Neutrophil (primary cell): Measurements from ENCODE around the gene PTPRN2.

ENCODE experiments used
- H3K27ac ChIP-seq: fragments of 200-600 bp; sonication (generic); 2 replicates; pipeline ENCODE4 v1.5.1; 2016; ENCODE audit warnings: mild to moderate bottlenecking, moderate library complexity
- H3K27me3 ChIP-seq: fragments of 200-600 bp; sonication (generic); 2 replicates; pipeline ENCODE4 v1.6.0; 2016; ENCODE audit warnings: mild to moderate bottlenecking
- H3K36me3 ChIP-seq: fragments of 200-600 bp; sonication (generic); 2 replicates; pipeline ENCODE4 v1.5.1; 2017
- H3K4me1 ChIP-seq, 2 experiments: fragments of 200-600 bp in 1 of 2; sonication (generic) in 1 of 2; 1 replicate in 1 of 2; 2 replicates in 1 of 2; pipeline versions ENCODE4 v1.5.1 to v1.6.1; 2013 to 2016; ENCODE audit warnings: low read depth in 1 of 2, low read length in 1 of 2, mild to moderate bottlenecking in 1 of 2, moderate library complexity in 1 of 2; ENCODE audit not compliant: control insufficient read depth in 1 of 2, insufficient read depth in 1 of 2
- H3K4me3 ChIP-seq, 2 experiments: fragments of 200-600 bp in 1 of 2; sonication (generic) in 1 of 2; 1 replicate in 1 of 2; 2 replicates in 1 of 2; pipeline ENCODE4 v1.5.1; 2013 to 2016; ENCODE audit warnings: low read depth in 1 of 2, low read length in 1 of 2, mild to moderate bottlenecking in 1 of 2, moderate library complexity in 1 of 2
- H3K9me3 ChIP-seq: fragments of 200-600 bp; sonication (generic); 2 replicates; pipeline ENCODE4 v1.5.1; 2016
- TF ChIP-seq, protein P1 (sequence below): fragments of 200-600 bp; sonication (generic); IDR thresholded peaks from 2 replicates; pipeline ENCODE4 v1.5.1; 2016; ENCODE audit warnings: antibody characterized with exemption

PTPRN2 gene

DNA sequence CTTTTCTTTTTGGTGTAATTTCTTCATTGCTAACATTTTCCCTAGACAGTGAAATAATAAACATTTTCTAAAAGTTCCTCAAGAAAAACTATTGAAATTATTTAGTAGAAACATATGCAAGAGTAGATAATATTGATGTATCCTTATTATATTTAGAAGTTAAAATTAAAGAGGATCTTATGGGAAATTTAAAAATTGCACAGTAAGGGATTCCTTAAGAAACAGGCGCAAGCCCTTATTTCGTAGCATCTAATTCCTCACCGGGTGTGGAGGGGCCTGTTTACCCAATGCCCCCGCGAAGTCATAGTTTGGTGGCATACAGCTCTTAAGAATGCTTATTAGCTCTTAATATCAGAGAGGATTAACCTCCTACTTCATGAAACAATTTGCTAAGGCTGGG is 783.7 kb downstream of the PTPRN2 start:
- Histone ChIP-seq H3K27me3 (peaks cover 5% of the 10 kb centered on the region), H3K36me3 (no peaks in the 10 kb centered on the region), H3K4me1 (no peaks in the 10 kb centered on the region), H3K27ac (no peak overlapping the region), H3K9me3 (no peaks in the 10 kb centered on the region), H3K4me3 (no peak overlapping the region)
- TF ChIP-seq, protein P1, sequence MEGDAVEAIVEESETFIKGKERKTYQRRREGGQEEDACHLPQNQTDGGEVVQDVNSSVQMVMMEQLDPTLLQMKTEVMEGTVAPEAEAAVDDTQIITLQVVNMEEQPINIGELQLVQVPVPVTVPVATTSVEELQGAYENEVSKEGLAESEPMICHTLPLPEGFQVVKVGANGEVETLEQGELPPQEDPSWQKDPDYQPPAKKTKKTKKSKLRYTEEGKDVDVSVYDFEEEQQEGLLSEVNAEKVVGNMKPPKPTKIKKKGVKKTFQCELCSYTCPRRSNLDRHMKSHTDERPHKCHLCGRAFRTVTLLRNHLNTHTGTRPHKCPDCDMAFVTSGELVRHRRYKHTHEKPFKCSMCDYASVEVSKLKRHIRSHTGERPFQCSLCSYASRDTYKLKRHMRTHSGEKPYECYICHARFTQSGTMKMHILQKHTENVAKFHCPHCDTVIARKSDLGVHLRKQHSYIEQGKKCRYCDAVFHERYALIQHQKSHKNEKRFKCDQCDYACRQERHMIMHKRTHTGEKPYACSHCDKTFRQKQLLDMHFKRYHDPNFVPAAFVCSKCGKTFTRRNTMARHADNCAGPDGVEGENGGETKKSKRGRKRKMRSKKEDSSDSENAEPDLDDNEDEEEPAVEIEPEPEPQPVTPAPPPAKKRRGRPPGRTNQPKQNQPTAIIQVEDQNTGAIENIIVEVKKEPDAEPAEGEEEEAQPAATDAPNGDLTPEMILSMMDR = no peak

DNA sequence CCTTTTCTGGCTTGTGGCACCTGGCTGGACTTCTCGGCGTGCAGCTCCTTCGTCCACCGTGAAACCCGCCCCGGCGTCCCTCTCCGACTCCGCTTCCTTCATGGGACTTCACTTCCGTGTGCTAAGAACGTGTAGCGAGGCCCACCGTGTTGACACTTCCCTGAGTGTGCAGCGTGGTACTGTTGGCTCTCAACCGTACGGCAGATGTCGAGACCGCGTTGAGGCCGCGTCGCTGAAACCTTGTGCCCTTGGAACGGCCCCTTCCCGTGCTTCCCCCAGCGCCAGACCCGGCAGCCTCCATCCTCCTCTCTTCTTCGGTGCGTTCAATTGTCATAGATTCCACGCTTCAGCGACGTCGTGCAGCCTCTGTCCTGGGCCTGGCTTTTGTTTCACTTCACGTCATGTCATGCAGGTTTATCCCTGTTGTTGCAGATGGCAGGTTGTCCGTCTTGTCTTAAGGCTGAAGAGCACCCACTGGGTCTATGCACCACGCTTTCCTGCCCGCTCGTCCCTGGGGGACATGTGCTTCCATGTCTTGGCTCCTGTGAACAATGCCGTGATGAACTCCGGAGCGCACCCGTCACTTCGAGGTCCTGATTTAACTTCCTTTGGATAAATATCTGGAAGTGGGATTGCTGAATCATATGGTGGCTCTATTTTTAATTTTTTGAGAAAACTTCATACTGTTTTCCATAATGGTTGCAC is 785.5 kb downstream of the PTPRN2 start:
- Histone ChIP-seq H3K27me3 (peaks cover 5% of the 10 kb centered on the region), H3K27ac (no peak overlapping the region), H3K4me1 (no peaks in the 10 kb centered on the region), H3K4me3 (no peak overlapping the region), H3K36me3 (no peaks in the 10 kb centered on the region), H3K9me3 (no peaks in the 10 kb centered on the region)
- TF ChIP-seq, protein P1 = no peak

DNA sequence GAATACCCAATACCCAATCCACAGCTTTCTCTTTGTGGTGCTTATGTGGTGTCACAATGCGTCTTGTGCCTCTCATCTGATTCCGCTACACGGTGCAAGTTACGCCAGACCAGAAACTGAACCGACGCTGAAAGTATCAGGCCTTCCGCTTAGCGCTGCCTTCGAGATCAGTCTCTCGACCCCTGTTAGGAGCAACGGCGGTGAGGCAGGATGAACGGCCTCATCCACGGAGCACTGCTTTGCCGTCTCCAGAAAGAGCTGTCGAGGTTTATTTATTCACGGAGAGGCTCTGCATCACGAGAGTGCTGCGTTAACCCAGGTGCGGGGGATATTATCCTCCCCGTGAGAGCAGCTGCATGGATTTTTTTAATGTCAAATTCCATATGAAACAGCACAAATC is 786.5 kb downstream of the PTPRN2 start:
- Histone ChIP-seq H3K27me3 (peaks cover 5% of the 10 kb centered on the region), H3K36me3 (no peaks in the 10 kb centered on the region), H3K27ac (no peak overlapping the region), H3K9me3 (no peaks in the 10 kb centered on the region), H3K4me1 (no peaks in the 10 kb centered on the region), H3K4me3 (no peak overlapping the region)
- TF ChIP-seq, protein P1 = no peak

DNA sequence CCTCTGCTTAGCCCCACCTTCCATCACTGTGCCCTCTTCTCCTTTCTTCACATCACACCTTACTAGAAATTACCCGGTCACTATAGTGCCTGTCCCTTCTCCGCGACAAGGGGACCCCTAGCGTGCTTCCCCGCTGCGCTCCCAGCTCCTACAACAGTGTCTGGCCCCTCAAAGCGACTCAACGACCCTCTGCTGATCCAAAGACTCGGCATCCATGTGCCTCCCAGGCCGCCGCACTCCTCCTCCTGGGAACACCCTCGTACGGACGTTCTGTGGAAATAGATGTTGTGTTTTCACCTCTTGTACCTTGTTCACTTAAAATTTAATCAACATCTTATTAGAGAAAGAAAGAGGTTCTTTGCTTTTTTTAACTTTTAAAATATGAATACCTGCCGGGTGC is 787.3 kb downstream of the PTPRN2 start:
- no peaks in the 10 kb centered on the region for H3K4me1 ChIP-seq
- H3K27ac ChIP-seq = no peak overlapping the region
- no peaks in the 10 kb centered on the region for H3K36me3 ChIP-seq
- TF ChIP-seq, protein P1 = no peak
- no peak overlapping the region for H3K4me3 ChIP-seq
- no peaks in the 10 kb centered on the region for H3K9me3 ChIP-seq
- peaks cover 5% of the 10 kb centered on the region for H3K27me3 ChIP-seq

DNA sequence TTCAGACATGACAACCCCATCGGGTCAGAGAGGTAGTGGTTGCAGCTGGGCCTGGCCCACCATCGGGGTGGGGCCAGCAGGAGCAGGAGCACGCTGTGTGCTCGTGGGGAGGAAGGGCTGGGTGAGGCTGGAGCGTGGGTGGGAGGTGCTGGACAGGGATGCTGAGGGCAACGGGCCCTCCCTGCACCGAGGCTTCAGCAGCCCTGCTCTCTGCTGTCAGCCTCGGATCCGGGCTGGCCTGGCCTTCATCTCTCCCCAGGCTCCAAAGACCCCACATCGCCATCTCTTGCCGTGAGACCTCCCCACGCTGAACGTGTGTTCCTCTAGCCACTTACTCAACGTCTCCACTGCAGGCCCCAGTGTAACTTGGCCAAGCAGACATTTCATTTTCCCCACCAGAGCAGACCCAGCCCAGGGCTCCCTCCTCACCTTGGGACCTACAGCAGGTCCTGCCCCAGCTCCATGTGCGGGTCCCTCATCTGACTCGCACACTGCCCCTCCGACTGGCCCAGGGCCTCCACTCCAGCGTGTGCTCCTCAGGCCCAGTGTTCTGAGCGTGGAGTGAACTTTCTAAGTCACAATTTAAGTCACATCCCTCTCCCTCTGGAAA is 788.4 kb downstream of the PTPRN2 start:
- Histone ChIP-seq H3K9me3 (no peaks in the 10 kb centered on the region), H3K4me3 (no peak overlapping the region)

More for the DNA sequence above, 788.4 kb downstream of the PTPRN2 start:
- TF ChIP-seq, protein P1 = no peak
- no peaks in the 10 kb centered on the region for H3K4me1 ChIP-seq
- no peaks in the 10 kb centered on the region for H3K27me3 ChIP-seq
- H3K27ac ChIP-seq = no peak overlapping the region
- no peaks in the 10 kb centered on the region for H3K36me3 ChIP-seq
